ENCODE results near the gene CCR2.
A peak's percentile ranks its signal among the peaks of the same experiment; 100 is the strongest.
"Not testable (repeated sequence)": the region's sequence is repeated elsewhere in the genome, so short reads cannot be mapped to it uniquely, and the experiment has no call there.

Gene CCR2

DNA sequence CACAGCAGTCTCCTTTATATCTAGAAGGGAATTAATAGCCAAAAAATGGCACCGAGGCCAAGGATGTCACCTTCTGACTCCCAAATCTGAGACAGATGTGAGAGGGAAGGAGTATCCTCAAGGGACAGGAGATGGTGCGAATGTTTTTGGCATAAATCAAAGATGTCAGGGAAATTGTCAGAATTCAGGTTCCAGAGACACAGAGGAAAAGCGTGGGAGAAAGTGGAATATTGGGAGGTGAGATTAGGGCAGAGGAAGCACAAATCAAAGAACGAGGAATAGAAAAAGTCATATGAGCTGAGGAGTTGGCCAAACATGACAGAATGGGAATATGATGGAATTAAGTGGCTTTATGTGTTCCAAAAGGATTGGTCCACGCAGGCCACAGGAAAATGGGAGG, 46.9 kb downstream of the CCR2 start:
- no peak for DNase-seq (ENCODE audit: low read depth in 4 of 4, low spot score in 1 of 4)

DNA sequence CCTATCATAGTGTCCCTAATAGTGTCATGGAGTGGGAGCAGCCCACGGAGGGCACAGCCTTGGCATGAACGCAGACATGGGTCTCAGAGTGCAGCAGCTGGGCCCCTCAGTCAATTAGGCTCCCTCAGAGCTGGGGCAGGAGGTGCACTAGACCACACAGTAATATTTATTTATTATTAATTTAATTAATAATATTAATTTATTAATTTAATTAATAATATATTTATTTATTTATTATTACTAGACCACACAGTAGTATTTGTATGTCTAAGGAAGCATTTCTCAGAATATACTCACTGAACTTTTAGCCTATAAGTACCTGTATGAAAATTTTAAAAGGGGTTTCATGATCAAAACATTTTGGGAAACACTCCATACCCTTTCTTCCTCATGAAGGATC, 47.7 kb downstream of the CCR2 start:
- no peak for DNase-seq (ENCODE audit: low read depth in 4 of 4, low spot score in 1 of 4)

DNA sequence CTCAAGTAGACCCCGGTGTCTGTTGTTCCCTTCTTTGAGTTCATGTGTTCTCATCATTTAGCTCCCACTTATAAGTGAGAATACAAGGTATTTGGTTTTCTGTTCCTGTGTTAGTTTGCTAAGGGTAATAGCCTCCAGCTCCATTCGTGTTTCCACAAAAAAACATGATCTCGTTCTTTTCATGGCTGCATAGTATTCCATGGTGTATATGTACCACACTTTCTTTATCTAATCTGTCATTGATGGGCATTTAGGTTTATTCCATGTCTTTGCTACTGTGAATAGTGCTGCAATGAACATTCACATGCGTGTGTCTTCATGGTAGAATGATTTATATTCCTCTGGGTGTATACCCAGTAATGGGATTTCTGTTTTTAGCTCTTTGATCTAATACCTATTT, 49.0 kb downstream of the CCR2 start:
- DNase-seq (ENCODE audit: low read depth in 4 of 4, low spot score in 1 of 4): not testable (repeated sequence)

DNA sequence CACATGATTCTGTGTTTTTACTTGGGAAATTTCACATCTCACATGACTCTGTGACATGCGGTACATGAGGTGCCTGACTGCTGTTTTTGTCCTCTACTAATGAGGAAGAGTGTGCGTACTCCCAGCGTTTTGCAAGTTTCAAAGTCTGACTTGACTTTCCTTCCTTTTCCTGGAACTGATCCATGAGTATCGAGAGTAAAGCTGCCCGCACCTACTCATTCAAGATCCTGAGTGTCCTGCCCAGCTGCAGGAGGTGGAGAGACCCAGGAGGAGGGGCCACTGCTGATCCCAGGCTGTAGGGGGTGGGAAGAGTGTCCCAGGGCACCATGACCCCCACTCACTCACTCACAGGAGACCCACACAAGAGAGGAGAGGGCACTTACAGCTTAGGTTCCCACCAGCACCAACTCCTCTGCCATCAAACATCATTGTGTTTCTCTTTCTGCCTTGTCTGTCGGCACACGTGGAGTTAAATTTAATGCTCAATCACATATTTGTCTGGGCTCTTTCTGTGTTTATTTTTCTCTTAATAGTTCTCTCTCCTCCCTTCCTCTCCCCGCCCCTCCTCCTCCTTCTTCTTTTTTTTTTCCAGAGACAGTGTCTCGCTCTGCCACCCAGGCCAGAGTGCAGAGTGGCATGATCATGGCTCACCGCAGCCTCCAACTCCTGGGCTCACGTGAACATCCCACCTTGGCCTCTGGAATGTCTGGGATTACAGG, 51.5 kb downstream of the CCR2 start:
- no peak for DNase-seq (ENCODE audit: low read depth in 4 of 4, low spot score in 1 of 4)

DNA sequence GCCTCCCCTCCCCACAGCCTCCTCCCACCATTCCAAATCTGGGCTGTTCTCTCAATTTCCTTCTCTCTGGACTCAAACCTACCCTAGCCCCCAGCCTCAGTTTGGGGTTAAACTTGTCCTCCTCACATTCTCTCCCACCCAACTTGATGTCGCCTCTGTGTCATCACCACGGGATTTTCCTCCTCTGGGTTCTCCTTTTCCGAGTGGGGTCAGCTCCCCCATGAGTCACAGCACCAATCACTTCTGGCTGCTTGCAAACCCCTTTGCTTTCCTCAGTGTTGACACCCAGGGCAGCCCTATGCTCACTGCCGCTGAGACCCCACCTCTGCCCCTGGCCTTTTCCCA, 52.5 kb downstream of the CCR2 start:
- DNase-seq (ENCODE audit: low read depth in 4 of 4, low spot score in 1 of 4): no peak

DNA sequence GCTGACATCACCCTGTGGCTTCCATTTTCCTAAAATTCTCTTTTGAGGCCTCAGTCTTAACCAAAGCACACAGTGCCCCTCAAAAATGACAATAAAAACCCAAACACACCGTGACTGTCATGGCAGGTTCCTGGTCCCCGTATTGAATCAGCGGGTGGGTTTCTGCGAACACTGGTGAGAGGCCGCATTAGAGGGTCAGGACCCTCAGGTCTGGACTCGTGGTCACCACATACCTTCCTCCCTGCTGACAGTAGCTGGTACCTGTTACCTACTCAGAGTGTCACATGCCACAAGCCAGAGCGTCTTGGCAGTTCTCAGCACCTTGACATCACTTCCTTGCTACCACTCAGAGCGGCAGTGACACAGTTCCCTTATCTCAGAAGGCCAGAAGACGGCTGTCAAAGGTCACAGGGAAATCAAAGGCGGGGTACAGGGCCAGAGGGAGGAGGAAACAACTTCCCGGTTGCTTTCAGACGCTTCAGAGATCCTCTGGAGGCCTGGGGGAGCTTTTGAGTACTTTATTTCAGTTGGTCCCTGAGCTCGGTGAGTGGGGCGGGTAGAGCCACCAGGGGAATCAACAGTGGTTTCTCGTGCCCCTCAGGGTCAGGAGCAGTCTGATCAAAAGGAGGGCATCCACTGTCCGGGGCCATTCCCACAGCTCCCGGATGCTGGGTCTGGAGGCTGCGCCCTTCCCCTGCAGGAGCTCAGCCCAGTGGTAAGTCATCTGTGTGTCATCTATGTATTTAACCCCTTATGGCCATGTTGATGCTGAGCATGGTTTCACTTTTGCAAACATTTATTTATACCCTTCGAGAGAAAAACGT, 53.1 kb downstream of the CCR2 start, which contains the start of the genes CCR5AS and CCRL2:
TSS of gene CCR5AS (minus strand) at position 279 of the 824 bp plus-strand sequence.
TSS of gene CCRL2 (plus strand) at position 472 of the 824 bp plus-strand sequence. CDS start 821 bp downstream, outside the sequence.
- DNase-seq (ENCODE audit: low read depth in 4 of 4, low spot score in 1 of 4): peak in 2 of 4 experiments; percentile 8 to 10

DNA sequence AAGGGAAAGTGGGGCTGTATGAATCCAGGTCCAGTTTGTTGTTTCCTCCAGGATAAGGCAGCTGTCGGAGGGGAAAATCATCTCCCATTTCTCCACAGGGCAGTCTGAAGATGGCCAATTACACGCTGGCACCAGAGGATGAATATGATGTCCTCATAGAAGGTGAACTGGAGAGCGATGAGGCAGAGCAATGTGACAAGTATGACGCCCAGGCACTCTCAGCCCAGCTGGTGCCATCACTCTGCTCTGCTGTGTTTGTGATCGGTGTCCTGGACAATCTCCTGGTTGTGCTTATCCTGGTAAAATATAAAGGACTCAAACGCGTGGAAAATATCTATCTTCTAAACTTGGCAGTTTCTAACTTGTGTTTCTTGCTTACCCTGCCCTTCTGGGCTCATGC, 54.1 kb downstream of the CCR2 start:
- no peak for DNase-seq (ENCODE audit: low read depth in 4 of 4, low spot score in 1 of 4)

DNA sequence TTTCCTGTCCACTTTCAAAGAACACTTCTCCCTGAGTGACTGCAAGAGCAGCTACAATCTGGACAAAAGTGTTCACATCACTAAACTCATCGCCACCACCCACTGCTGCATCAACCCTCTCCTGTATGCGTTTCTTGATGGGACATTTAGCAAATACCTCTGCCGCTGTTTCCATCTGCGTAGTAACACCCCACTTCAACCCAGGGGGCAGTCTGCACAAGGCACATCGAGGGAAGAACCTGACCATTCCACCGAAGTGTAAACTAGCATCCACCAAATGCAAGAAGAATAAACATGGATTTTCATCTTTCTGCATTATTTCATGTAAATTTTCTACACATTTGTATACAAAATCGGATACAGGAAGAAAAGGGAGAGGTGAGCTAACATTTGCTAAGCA, 54.9 kb downstream of the CCR2 start:
- DNase-seq (ENCODE audit: low read depth in 4 of 4, low spot score in 1 of 4): no peak

DNA sequence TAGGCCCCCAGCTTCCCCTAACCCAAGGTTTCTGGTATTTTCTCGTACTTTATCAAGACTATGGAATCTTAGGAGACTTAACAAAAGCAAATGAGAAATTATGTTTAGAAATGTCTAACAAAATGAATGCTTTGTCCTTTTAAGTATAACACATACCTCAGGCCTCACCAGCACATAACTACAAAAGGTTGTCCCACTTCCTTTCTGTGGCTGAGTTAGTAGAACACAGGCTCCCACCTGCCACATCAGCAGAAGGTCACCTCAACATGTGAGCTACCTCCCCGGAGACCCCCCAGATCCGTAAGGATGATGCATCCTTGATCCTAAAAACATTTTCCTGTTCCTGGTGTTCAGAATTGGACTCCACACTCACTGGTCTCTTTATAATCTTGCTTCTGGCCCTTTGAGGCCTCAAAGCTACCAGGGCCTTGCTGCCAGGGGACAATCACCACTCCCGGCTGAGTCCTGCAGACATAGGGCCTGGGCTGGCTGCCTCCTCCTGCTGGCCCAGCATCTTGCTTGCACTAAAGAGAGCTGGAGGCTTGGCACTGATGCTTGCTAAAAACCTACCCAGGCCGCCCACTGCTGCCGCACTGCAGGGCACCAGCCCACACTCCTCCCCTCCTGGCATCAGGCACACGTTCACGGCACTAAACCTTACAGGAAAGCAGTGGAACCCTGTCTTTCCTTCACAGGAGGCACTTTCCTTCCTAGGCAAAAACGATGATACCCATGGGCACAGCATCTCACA, 56.0 kb downstream of the CCR2 start:
- no peak for DNase-seq (ENCODE audit: low read depth in 4 of 4, low spot score in 1 of 4)

Measured in stimulated activated CD4-positive, alpha-beta T cell treated with anti-CD3 and anti-CD28 coated beads, Interleukin-1b, Interleukin-23, amount 100 ng/mL, for 24 hours (primary cell).